Calu3 (cell line): ENCODE data around the gene NDUFC2. TPM values are rescaled to one million over a fixed set of nuclear protein-coding genes. Genes with fewer than 3 reads are reported as not detected.

Experiments
- BruUV-seq: library from RNA; stranded (reverse); fragments of 400-500 nt; replicated peaks from 2 replicates; lab custom pipeline; 2021; lab: Mats Ljungman, UMichigan
- CTCF ChIA-PET: fragments of 300-600 bp; sonication (Branson Sonifier 250); formaldehyde crosslinking; loops from one replicate; lab custom pipeline; 2022; ENCODE audit warnings: antibody characterized with exemption; lab: Charles Lee
- DNase-seq: peaks from one replicate; pipeline ENCODE4 v3.0.0; 2022
- H3K27ac Mint-ChIP-seq: one replicate; pipeline ENCODE4 v1.8.0; 2022; ENCODE audit warnings: mixed read lengths; ENCODE audit not compliant: unreplicated experiment
- H3K27me3 Mint-ChIP-seq: one replicate; pipeline ENCODE4 v1.8.0; 2022; ENCODE audit warnings: mixed read lengths; ENCODE audit not compliant: unreplicated experiment
- H3K36me3 Mint-ChIP-seq: one replicate; pipeline ENCODE4 v1.8.0; 2022; ENCODE audit warnings: mild to moderate bottlenecking, moderate library complexity, mixed read lengths; ENCODE audit not compliant: insufficient read depth, unreplicated experiment
- H3K4me1 Mint-ChIP-seq: one replicate; pipeline ENCODE4 v1.8.0; 2022; ENCODE audit warnings: mild to moderate bottlenecking, low read depth, mixed read lengths; ENCODE audit not compliant: unreplicated experiment
- H3K4me3 Mint-ChIP-seq: one replicate; pipeline ENCODE4 v1.8.0; 2022; ENCODE audit warnings: mild to moderate bottlenecking, low read depth, moderate library complexity, mixed read lengths; ENCODE audit not compliant: unreplicated experiment
- H3K9me3 Mint-ChIP-seq: one replicate; pipeline ENCODE4 v1.8.0; 2022; ENCODE audit warnings: low read depth, mixed read lengths; ENCODE audit not compliant: unreplicated experiment
- intact Hi-C: fragments of 100-400 bp; cut with micrococcal nuclease; formaldehyde crosslinking; loops from one replicate; pipeline ENCODE4 v1.10.0; 2022; ENCODE audit not compliant: unreplicated experiment
- total RNA-seq: library from RNA; stranded (reverse); gene quantifications from 2 replicates; pipeline ENCODE4 v1.2.3, GENCODE V29; 2022
- TF ChIP-seq, protein P1 (sequence below): fragments of 200-600 bp; IDR thresholded peaks from one replicate; pipeline ENCODE4 v1.8.0; 2022; ENCODE audit warnings: antibody characterized with exemption; ENCODE audit not compliant: unreplicated experiment

The NDUFC2 gene
- total RNA-seq, 1 experiment from 2014 or later = 343 TPM

DNA sequence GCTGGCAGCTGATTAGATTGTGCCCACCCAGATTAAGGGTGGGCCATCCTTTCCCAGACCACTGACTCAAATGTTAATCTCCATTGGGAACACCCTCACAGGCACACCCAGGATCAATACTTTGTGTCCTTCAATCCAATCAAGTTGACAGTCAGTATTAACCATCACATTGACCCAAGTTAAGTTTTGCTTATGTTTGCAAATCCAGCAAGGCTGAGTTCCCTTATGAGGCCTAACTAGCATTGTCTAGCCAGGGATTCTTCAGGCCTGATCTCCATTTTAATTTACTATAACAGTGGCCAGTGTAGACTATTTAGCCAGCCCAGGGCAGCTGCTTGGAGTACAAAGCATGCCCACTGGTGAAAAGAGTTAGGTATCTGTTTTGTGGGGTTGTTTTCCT lies 54.3 kb downstream of the NDUFC2 start:
- no peak overlapping the region for H3K27ac Mint-ChIP-seq
- H3K4me1 Mint-ChIP-seq = peaks cover 56% of the 10 kb centered on the region
- no peaks in the 10 kb centered on the region for H3K27me3 Mint-ChIP-seq
- no peak for DNase-seq
- H3K4me3 Mint-ChIP-seq = no peak overlapping the region
- no TSS peak for BruUV-seq
- peaks cover 22% of the 10 kb centered on the region for H3K36me3 Mint-ChIP-seq
- intact Hi-C loops = no loop called here
- CTCF ChIA-PET = no interaction called here
- TF ChIP-seq, protein P1, sequence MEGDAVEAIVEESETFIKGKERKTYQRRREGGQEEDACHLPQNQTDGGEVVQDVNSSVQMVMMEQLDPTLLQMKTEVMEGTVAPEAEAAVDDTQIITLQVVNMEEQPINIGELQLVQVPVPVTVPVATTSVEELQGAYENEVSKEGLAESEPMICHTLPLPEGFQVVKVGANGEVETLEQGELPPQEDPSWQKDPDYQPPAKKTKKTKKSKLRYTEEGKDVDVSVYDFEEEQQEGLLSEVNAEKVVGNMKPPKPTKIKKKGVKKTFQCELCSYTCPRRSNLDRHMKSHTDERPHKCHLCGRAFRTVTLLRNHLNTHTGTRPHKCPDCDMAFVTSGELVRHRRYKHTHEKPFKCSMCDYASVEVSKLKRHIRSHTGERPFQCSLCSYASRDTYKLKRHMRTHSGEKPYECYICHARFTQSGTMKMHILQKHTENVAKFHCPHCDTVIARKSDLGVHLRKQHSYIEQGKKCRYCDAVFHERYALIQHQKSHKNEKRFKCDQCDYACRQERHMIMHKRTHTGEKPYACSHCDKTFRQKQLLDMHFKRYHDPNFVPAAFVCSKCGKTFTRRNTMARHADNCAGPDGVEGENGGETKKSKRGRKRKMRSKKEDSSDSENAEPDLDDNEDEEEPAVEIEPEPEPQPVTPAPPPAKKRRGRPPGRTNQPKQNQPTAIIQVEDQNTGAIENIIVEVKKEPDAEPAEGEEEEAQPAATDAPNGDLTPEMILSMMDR = no peak
- H3K9me3 Mint-ChIP-seq = no peaks in the 10 kb centered on the region

DNA sequence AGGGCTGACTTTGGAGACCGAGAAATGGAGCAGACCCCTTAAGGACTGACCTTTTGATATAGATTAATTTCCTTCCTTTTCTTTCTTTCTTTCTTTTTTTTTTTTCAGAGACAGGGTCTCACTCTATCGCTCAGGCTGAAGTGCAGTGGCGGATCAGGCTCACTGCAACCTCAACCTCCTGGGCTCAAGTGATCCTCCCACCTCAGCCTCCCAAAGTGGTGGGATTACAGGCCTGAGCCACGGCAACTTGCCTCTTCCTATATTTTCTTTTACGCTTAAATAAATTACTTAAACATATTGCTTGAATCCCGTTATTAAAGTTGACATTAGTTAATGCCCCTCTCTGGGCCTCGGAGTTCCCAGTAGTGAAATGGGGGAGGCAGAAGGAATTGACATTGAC lies 56.2 kb downstream of the NDUFC2 start:
- Mint-ChIP-seq H3K36me3 (peaks cover 22% of the 10 kb centered on the region), H3K9me3 (no peaks in the 10 kb centered on the region), H3K4me3 (peak overlapping the region; percentile 98), H3K4me1 (peaks cover 49% of the 10 kb centered on the region), H3K27ac (peak overlapping the region; percentile 87), H3K27me3 (no peaks in the 10 kb centered on the region)
- TF ChIP-seq, protein P1 = no peak
- intact Hi-C loops = no loop called here
- no peak for DNase-seq
- CTCF ChIA-PET = no interaction called here
- no TSS peak for BruUV-seq

DNA sequence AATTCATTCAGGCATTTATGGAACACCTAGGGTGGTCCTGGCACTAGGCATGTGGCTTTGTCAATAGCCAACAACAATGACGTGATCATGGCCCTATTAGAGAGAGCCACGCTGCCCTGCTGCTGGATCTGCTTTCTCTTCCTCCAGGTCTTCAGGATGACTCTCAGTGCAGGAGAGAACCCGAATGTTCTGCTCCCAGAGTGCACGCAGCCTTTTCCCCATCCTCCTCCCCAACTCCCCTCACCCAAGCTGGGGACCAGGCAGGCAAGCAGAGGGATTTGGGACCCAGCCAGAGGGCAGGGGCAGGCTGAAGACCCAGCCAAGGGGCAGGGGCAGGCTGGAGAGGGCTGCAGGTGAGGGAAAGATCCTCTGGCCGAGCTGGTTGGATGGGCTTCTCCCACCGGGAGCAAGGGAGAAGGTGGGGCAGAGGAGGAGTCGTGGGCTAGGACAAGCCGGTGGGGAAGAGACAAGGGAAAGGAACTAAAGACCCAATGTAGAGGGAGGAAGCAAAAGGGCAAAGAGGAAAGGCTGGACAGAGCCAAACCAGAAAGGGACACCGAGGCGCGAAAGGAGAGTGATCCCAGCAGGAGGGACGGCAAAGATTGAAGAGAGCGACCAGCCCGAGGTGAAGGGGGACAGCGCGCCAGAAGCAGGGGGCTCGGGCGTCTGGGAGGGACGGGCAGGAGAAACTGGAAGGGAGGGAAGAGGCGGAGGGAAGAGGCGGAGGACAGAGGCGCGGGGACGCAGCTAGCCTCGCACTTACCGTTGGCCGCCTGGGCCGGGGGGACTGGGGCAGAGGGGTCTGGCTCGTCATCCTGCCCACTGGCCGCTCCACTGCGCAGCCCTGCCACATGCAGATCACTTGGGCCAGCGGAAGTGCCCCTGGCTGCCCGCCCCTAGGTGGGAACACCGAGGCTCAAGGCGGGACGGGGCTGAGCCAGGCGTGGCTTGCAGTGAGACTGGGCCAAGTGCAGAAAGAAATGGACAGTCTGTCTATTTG lies 57.0 kb downstream of the NDUFC2 start, which contains the start of gene KCTD14:
KCTD14 (minus strand) TSS at position 880 of the 1,000 bp plus-strand sequence; CDS start at position 853, 27 bp downstream.
- Mint-ChIP-seq H3K27ac (peak within 1 kb of the TSS; percentile 87), H3K27me3 (no peaks in the 10 kb centered on the region), H3K4me1 (peaks cover 43% of the 10 kb centered on the region), H3K9me3 (no peaks in the 10 kb centered on the region), H3K4me3 (peak within 1 kb of the TSS; percentile 98), H3K36me3 (peaks cover 22% of the 10 kb centered on the region)
- TF ChIP-seq, protein P1 = no peak
- CTCF ChIA-PET = no interaction called here
- intact Hi-C loops = no loop called here
- BruUV-seq = no TSS peak
- peak; percentile 74 for DNase-seq

DNA sequence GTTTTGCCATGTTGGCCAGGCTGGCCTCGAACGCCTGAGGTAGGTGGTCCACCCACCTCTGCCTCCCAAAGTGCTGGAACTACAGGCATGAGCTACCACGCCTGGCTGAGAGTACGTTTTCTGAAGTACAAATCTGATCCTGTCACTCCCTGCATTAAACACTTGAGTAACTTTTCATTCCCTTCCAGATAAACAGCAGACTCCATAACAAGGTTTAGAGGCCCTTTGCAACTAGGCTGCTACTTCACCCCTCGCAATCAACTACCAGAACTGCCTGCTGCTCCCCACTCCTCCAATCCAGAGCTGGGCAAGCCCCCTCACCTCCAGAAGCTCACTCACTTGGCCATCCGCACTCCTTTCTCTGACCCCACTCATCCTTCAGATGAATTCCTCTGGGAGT lies 58.1 kb downstream of the NDUFC2 start:
- H3K4me3 Mint-ChIP-seq = peak overlapping the region; percentile 98
- intact Hi-C loops = no loop called here
- TF ChIP-seq, protein P1 = no peak
- peaks cover 22% of the 10 kb centered on the region for H3K36me3 Mint-ChIP-seq
- H3K27ac Mint-ChIP-seq = peak overlapping the region; percentile 87
- CTCF ChIA-PET = interaction anchor here (0.7 to 1.0 kb wide), 2 partner anchors 24 to 27 kb away, joined by 3 read pairs; no protein-coding TSS in a partner anchor
- no peaks in the 10 kb centered on the region for H3K27me3 Mint-ChIP-seq
- H3K4me1 Mint-ChIP-seq = peaks cover 43% of the 10 kb centered on the region
- DNase-seq = no peak
- no peaks in the 10 kb centered on the region for H3K9me3 Mint-ChIP-seq
- BruUV-seq = no TSS peak
